GM18502 (cell line): ENCODE measurements around the gene ZBTB8A.
"Not testable (repeated sequence)": the region's sequence is repeated elsewhere in the genome, so short reads cannot be mapped to it uniquely, and the experiment has no call there.

Experiments used
- ATAC-seq: cut with Tn5 transposase; IDR thresholded peaks from one replicate; pipeline ENCODE4 v1.9.1; 2021; ENCODE audit warnings: mild to moderate bottlenecking; ENCODE audit not compliant: unreplicated experiment, poor library complexity

Gene ZBTB8A

DNA sequence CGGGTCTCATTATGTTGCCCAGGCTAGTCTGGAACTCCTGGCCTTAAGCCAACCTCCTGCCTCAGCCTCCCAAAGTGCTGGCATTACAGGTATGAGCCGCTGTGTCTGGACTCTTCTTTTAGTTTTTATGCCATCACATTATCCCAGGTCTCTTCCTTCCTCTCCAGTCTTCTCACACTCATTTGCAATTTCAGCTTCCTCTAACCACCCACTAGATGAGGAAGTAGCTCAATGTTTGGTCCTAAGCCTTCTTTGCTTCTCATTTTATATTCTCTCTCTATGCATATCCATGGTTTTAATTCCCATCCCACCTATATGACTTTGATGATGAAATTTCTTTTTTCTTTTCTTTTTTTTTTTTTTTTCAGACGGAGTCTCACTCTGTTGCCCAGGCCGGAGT, 3.1 kb upstream of the ZBTB8A start:
- no peak for ATAC-seq

GRCh38 chr1:32536764-32537163, 2.5 kb upstream of the ZBTB8A start:
- ATAC-seq, result no peak

- ATAC-seq, result no peak
Measured at GRCh38 chr1:32539584-32540571, 651 bp downstream of the ZBTB8A start.

DNA sequence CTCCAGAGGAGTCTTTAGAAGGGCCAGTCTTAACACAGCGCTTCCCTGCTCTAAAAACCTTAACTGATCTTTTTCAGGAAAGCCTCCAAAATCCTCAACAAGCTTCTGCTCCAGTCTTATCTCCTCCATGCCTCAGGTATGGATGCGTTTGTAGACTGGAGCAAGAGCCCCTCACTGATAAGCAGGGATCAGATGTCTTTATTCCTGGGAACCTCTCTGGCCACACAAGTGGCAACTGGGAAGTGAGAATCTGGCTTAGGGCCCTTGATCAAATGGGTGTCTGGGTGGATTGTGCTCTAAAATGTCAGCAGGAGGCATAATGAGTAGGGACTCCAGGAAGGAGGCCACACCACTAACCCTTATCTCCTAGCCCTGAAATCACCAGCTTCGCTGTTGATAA, 1.4 kb downstream of the ZBTB8A start:
- ATAC-seq, result no peak

- ATAC-seq, result no peak
Measured at GRCh38 chr1:32541064-32541566, 1.9 kb downstream of the ZBTB8A start.

GRCh38 chr1:32546611-32547010, 7.4 kb downstream of the ZBTB8A start:
- no peak for ATAC-seq

DNA sequence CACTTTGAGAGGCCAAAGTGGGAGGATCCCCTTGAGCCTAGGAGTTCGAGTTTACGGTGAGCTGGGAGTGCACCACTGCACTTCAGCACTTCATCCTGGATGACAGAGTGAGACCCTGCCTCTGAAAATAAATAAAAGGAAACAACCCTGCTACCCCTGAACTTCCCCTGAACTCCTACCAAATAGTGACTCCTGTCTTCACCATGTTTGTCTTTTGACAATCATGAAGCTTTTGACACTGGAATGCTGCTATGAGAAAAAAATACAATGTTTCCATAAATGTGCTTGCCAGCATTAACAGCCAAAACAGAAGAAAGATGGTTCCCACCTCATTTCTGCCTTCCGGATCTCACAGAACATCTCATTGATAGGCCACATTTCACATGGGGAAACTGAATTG, 10.4 kb downstream of the ZBTB8A start:
- no peak for ATAC-seq

GRCh38 chr1:32554288-32554687, 15.1 kb downstream of the ZBTB8A start:
- ATAC-seq, result no peak

GRCh38 chr1:32557035-32557434, 17.8 kb downstream of the ZBTB8A start:
- ATAC-seq, result not testable (repeated sequence)

- ATAC-seq, result no peak
Measured at GRCh38 chr1:32557812-32558211, 18.6 kb downstream of the ZBTB8A start.

DNA sequence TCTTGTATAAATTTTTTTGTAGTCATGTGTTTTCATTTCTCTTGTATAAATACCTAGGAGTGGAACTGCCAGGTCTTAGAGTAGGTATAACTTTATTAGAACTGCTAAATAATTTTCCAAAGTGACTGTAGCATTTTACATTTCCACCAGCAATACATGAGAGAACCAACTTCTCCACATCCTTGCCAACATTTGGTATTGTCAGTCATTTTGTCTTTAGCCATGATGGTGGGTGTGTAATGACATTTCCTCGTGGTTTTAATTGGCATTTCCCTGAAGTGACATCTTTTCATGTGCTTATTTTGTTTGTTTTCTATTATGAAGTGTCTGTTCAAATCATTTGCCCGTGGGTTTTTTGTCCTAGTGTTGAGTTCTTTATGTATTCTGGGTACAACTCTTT, 29.7 kb downstream of the ZBTB8A start:
- no peak for ATAC-seq

DNA sequence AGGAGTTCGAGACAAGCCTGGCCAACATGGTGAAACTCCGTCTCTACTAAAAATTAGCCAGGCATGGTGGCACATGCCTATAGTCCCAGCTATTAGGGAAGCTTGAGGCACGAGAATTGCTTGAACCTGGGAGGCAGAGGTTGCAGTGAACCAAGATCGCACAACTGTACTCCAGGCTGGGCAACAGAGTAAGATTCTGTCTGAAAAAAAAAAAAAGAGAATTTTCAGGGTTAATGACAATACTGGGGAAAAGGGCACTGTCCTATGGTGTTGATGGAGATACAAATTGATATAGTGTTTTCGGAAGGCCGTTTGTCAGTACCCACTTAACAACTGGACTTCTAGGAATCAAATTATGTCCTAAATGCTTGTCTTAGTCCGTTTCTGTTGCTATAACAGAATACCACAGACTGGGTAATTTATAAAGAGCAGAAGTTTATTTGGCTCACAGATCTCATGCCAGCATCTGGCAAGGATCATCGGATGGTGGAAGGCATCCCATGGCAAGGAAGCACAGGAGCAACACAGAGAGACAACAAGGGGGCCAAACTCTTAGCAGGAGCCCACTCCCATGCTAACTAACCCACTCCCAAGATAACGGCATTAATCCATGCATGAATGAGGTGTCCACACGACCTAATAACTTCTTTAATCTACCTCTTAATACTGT, 41.3 kb downstream of the ZBTB8A start:
- no peak for ATAC-seq

- no peak for ATAC-seq
Measured at GRCh38 chr1:32592943-32593342, 53.7 kb downstream of the ZBTB8A start.

GRCh38 chr1:32600034-32600433, 60.8 kb downstream of the ZBTB8A start:
- ATAC-seq, result no peak

DNA sequence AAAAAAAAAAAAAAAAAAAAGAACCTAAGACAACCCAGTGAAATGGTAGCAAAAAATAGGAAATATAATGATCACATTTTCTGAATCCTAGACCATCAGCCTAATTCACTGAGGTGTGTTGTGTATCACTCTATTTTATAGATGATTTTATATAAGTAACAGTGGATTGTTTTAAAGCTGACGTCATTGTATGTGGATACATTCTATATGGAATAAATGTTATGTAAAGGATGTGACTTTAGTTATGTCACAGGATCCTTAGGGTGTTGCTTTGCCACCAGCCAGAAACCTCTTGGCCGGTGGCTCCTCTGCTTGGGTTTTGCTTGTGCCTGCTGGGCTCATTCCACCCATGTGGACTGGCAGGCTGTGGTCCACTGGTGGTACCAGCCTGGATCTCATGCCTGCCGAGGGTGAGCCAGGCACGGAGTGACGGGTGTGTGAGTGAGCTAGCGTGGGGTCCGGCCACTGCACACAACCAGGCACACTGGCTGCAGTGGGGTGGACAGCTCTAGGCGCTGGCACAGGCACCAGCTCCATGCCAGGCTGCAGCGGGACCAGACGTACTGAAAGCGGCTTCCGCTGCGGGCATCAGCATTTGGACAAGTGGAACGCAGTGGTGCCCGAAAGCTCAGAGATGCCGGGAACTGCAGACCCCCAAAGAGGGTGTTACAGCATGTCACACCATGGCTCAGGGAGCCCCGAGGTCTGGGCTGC, 66.6 kb downstream of the ZBTB8A start:
- ATAC-seq, result no peak

GRCh38 chr1:32606565-32607371, 67.5 kb downstream of the ZBTB8A start:
- no peak for ATAC-seq

DNA sequence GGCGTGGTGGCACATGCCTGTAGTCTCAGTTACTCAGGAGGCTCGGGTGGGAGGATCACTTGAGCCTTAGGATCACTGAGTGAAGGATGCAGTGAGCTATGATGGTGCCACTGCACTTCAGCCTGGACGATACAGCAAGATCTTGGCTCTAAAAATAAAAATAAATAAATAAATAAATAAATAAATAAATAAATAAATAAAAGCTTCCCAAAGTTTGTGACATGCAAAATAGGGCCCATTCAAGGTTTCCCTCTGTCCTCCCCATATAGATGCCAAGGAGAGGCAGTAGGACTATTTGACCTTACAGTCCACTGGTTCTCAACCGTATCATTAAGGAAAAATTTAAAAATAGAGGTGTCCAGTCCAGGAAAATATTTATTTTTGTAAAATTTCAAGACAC, 70.0 kb downstream of the ZBTB8A start:
- ATAC-seq, result no peak

DNA sequence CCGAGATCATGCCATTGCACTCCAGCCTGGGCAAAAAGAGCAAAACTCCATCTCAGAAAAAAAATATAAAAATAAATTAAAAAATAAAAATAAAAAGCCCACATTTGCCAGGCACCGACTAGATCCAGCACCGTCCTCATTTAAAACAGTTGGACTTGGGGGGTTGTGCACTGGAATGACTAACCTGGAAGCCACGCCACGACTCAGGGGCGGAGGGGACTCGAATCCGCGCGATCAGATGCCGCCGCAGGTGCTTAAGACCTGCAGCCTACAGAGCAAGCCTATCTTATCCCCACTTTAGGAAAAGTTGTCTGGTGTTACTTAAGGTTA, 72.6 kb downstream of the ZBTB8A start:
- ATAC-seq, result no peak

DNA sequence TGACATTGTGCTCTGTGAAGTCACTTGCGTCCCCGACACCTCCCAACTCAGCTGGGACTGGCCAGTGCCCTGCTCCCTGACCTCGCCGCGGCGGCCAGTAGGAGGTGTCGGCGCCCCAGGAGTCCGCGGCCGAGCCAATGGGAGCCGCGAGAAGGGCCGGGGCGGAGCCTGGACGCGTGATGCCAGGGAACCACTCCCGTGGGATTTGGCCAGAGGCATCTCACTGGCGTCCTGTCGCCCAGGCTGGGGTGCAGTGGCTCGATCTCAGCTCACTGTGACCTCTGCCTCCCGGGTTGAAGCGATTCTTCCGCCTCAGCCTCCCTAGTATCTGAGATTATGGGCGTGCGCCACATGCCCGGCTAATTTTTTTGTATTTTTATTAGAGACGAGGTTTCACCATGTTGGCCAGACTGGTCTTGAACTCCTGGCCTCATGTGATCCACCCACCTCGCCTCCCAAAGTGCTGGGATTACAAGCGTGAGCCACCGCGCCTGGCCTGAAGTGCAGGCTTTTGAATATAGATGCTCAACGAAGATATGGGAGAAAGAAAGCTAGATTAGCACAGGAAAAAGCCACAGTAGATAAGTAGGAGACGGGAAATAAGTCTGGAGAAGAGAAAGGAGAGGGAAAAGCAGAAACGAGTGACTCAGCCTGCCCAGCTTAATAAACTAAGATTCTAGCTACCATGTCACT, 73.1 kb downstream of the ZBTB8A start:
- ATAC-seq, result no peak

- ATAC-seq, result no peak
Measured at GRCh38 chr1:32613472-32613871, 74.2 kb downstream of the ZBTB8A start.
